ENCODE results near the gene RAB38.

RAB38 gene

GRCh38 chr11:88066090-88066489 lies 109.2 kb downstream of the RAB38 start:
- no peak for DNase-seq (ENCODE audit: low read depth)
- TF ChIP-seq CTCF (IDR thresholded peaks at IDR 0.05; ENCODE audit: low read length, missing control alignments): no peak
- H3K4me3 ChIP-seq (replicated peaks; ENCODE audit: low read depth, low read length): no peak overlapping the region

DNA sequence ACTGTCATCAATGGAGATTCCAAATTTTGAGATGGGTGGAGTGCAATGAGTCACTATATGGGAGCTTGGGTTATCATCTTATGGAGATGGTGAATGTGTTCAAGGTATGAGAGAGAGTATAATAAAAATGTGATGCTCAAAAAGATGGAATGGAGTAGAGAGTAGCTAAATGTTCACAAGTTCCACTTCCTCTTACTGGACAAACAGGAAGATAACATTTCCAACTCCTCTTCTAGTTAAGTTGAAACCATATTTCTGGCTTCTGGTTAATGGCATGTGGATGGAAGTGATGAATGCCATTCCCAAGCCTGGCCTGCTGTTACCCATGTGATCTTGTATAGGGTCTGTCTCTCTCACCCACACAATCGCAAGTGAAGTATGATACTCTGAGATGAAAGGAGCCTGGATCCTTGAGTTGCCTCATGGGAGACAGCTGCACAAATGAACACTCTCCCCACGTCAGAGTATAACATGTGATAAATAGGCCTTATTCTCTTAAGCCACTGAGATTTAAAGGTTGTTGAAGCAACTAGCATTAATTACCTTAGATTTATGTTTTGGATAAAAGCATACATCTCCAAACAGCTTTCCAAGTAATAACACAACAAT lies 111.0 kb downstream of the RAB38 start:
- no peak overlapping the region for H3K4me3 ChIP-seq (replicated peaks; ENCODE audit: low read depth, low read length)
- TF ChIP-seq CTCF (IDR thresholded peaks at IDR 0.05; ENCODE audit: low read length, missing control alignments): no peak
- no peak for DNase-seq (ENCODE audit: low read depth)
